ENCODE results near the gene COG7.

COG7 gene

GRCh38 chr16:23362460-23363317 lies 90.3 kb downstream of the COG7 start:
- Histone ChIP-seq H4K20me1 (ENCODE audit: control insufficient read depth, insufficient read depth, low read depth, low read length) (no peaks in the 10 kb centered on the region), H3K4me1 (ENCODE audit: control insufficient read depth, low read length) (peaks cover 13% of the 10 kb centered on the region), H3F3A (ENCODE audit: control insufficient read depth, insufficient read depth) (no peaks in the 10 kb centered on the region), H3K27me3 (ENCODE audit: control insufficient read depth, low read length) (no peaks in the 10 kb centered on the region), H3K9me2 (replicated peaks; ENCODE audit: control insufficient read depth, low read length) (no peaks in the 10 kb centered on the region), H3K36me3 (ENCODE audit: control insufficient read depth, low read length) (no peaks in the 10 kb centered on the region), H3K4me3 (ENCODE audit: low read length) (no peak overlapping the region), H3K79me2 (ENCODE audit: control insufficient read depth, low read length) (no peaks in the 10 kb centered on the region), H3K9me3 (ENCODE audit: control insufficient read depth, insufficient read depth, low read length) (no peaks in the 10 kb centered on the region), H3K27ac (ENCODE audit: low read depth, low read length) (no peak overlapping the region), H3K4me2 (ENCODE audit: low read length) (no peak overlapping the region)
- TF ChIP-seq CTCF (IDR thresholded peaks at IDR 0.05; ENCODE audit: low read depth, low read length, poor library complexity, severe bottlenecking) (no peak), EZH2phosphoT487 (IDR thresholded peaks at IDR 0.05; ENCODE audit: borderline replicate concordance, low read length) (no peak)

GRCh38 chr16:23359092-23359760 lies 93.8 kb downstream of the COG7 start:
- no peaks in the 10 kb centered on the region for H3K36me3 ChIP-seq (ENCODE audit: control insufficient read depth, low read length)

DNA sequence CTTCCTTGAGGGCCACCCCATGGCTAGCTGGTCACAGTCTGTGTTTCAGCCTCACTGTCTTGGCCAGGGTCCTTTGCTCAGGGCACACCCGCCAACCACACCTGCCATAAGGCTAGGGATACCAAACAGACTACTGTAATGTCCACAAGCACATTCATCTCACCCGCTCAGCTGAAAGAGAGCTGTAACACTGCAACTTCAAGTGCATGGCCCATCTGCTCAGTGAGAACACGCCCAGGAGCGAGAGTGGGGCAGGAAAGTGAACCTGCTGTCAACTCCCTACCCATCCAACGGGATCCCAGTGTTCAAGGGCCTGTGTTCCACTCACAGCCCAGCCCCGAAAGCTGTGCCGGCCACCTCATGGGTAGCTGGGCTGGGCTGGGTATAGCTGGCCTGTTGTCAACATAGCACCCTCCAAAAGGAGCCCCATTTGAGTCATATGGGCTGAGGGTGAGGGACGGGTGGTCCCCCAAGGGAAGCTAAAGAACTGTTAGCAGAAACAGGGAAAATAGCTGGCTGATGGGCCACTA lies 95.2 kb downstream of the COG7 start:
- Histone ChIP-seq H3K4me1 (ENCODE audit: control insufficient read depth, low read length) (no peaks in the 10 kb centered on the region), H3K4me3 (ENCODE audit: low read length) (no peak overlapping the region), H3K36me3 (ENCODE audit: control insufficient read depth, low read length) (no peaks in the 10 kb centered on the region), H3F3A (ENCODE audit: control insufficient read depth, insufficient read depth) (no peaks in the 10 kb centered on the region), H3K79me2 (ENCODE audit: control insufficient read depth, low read length) (no peaks in the 10 kb centered on the region), H3K9me3 (ENCODE audit: control insufficient read depth, insufficient read depth, low read length) (no peaks in the 10 kb centered on the region), H3K27me3 (ENCODE audit: control insufficient read depth, low read length) (no peaks in the 10 kb centered on the region), H3K27ac (ENCODE audit: low read depth, low read length) (no peak overlapping the region), H3K9me2 (replicated peaks; ENCODE audit: control insufficient read depth, low read length) (no peaks in the 10 kb centered on the region), H4K20me1 (ENCODE audit: control insufficient read depth, insufficient read depth, low read depth, low read length) (no peaks in the 10 kb centered on the region), H3K4me2 (ENCODE audit: low read length) (no peak overlapping the region)
- TF ChIP-seq CTCF (IDR thresholded peaks at IDR 0.05; ENCODE audit: low read depth, low read length, poor library complexity, severe bottlenecking) (no peak), EZH2phosphoT487 (IDR thresholded peaks at IDR 0.05; ENCODE audit: borderline replicate concordance, low read length) (no peak)

More at GRCh38 chr16:23359092-23359760, 93.8 kb downstream of the COG7 start:
- Histone ChIP-seq H3K27me3 (ENCODE audit: control insufficient read depth, low read length) (no peaks in the 10 kb centered on the region), H3K4me2 (ENCODE audit: low read length) (no peak overlapping the region), H3K9me3 (ENCODE audit: control insufficient read depth, insufficient read depth, low read length) (no peaks in the 10 kb centered on the region), H3F3A (ENCODE audit: control insufficient read depth, insufficient read depth) (no peaks in the 10 kb centered on the region), H3K4me1 (ENCODE audit: control insufficient read depth, low read length) (no peaks in the 10 kb centered on the region), H3K9me2 (replicated peaks; ENCODE audit: control insufficient read depth, low read length) (no peaks in the 10 kb centered on the region), H4K20me1 (ENCODE audit: control insufficient read depth, insufficient read depth, low read depth, low read length) (no peaks in the 10 kb centered on the region), H3K79me2 (ENCODE audit: control insufficient read depth, low read length) (no peaks in the 10 kb centered on the region), H3K4me3 (ENCODE audit: low read length) (no peak overlapping the region), H3K27ac (ENCODE audit: low read depth, low read length) (no peak overlapping the region)
- TF ChIP-seq EZH2phosphoT487 (IDR thresholded peaks at IDR 0.05; ENCODE audit: borderline replicate concordance, low read length) (no peak), CTCF (IDR thresholded peaks at IDR 0.05; ENCODE audit: low read depth, low read length, poor library complexity, severe bottlenecking) (no peak)

Data from DOHH2 (cell line).